Neural cell (in vitro differentiated cells): ENCODE measurements around the gene SOD3.

Source experiments
- EP300 ChIP-seq: fragments of 450-650 bp; conservative IDR thresholded peaks from 2 replicates; pipeline ENCODE4 v1.6.1; 2014; ENCODE audit warnings: antibody characterized with exemption, mild to moderate bottlenecking, moderate library complexity; ENCODE audit not compliant: poor library complexity, severe bottlenecking
- EZH2 ChIP-seq: fragments of 200-600, 300-800 bp; shearing (Covaris generic), sonication (generic); IDR thresholded peaks from 2 replicates; pipeline ENCODE4 v1.6.1; 2014; ENCODE audit warnings: antibody characterized with exemption, low read length, borderline replicate concordance, mild to moderate bottlenecking; ENCODE audit not compliant: insufficient read depth, poor library complexity, severe bottlenecking
- MXI1 ChIP-seq: fragments of 450-650 bp; conservative IDR thresholded peaks from 2 replicates; pipeline ENCODE4 v1.6.1; 2014; ENCODE audit warnings: antibody characterized with exemption, mild to moderate bottlenecking; ENCODE audit not compliant: poor library complexity, severe bottlenecking
- POLR2AphosphoS5 ChIP-seq: IDR thresholded peaks from 2 replicates; pipeline ENCODE4 v1.6.1; 2012
- RAD21 ChIP-seq: fragments of 450-650 bp; conservative IDR thresholded peaks from 2 replicates; pipeline ENCODE4 v1.6.1; 2014; ENCODE audit warnings: antibody characterized with exemption, mild to moderate bottlenecking, moderate library complexity
- SMC3 ChIP-seq: fragments of 450-650 bp; conservative IDR thresholded peaks from 2 replicates; pipeline ENCODE4 v1.6.1; 2014; ENCODE audit warnings: antibody characterized with exemption, mild to moderate bottlenecking, moderate library complexity; ENCODE audit not compliant: poor library complexity
- TAF1 ChIP-seq: IDR thresholded peaks from 2 replicates; pipeline ENCODE4 v1.6.1; 2012; ENCODE audit warnings: low read depth
- TF ChIP-seq, protein P1 (sequence below): fragments of 450-650 bp; IDR thresholded peaks from 2 replicates; pipeline ENCODE4 v1.5.1; 2014; ENCODE audit warnings: antibody characterized with exemption, mild to moderate bottlenecking, moderate library complexity; ENCODE audit not compliant: poor library complexity, severe bottlenecking
- TF ChIP-seq, protein P2 (sequence below): IDR thresholded peaks from 2 replicates; pipeline ENCODE4 v1.6.1; 2012; ENCODE audit warnings: borderline replicate concordance

DNA sequence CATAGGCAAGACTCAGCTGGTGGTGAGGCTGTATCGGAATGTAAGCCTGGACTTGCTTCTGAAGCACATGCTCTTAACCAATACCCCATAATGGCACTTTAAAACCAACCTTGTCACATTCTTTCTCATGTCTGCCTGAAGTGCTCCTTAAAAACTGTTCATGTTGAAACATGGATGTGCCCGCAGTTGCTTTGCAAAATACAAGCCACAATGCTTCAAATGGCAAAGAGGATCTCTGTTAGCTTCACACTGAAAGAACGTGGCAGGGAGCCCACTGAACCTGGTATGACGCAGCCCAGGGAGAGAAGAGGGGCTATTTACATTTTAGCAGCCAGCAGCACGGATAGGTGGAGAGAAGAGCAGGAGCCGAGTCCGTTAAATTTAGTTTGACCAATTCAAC, 29.3 kb downstream of the SOD3 start:
- TF ChIP-seq EZH2 = no peak
- TF ChIP-seq, protein P1, sequence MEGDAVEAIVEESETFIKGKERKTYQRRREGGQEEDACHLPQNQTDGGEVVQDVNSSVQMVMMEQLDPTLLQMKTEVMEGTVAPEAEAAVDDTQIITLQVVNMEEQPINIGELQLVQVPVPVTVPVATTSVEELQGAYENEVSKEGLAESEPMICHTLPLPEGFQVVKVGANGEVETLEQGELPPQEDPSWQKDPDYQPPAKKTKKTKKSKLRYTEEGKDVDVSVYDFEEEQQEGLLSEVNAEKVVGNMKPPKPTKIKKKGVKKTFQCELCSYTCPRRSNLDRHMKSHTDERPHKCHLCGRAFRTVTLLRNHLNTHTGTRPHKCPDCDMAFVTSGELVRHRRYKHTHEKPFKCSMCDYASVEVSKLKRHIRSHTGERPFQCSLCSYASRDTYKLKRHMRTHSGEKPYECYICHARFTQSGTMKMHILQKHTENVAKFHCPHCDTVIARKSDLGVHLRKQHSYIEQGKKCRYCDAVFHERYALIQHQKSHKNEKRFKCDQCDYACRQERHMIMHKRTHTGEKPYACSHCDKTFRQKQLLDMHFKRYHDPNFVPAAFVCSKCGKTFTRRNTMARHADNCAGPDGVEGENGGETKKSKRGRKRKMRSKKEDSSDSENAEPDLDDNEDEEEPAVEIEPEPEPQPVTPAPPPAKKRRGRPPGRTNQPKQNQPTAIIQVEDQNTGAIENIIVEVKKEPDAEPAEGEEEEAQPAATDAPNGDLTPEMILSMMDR = no peak
- TF ChIP-seq RAD21 = no peak
- no peak for TF ChIP-seq EP300
- TF ChIP-seq, protein P2, sequence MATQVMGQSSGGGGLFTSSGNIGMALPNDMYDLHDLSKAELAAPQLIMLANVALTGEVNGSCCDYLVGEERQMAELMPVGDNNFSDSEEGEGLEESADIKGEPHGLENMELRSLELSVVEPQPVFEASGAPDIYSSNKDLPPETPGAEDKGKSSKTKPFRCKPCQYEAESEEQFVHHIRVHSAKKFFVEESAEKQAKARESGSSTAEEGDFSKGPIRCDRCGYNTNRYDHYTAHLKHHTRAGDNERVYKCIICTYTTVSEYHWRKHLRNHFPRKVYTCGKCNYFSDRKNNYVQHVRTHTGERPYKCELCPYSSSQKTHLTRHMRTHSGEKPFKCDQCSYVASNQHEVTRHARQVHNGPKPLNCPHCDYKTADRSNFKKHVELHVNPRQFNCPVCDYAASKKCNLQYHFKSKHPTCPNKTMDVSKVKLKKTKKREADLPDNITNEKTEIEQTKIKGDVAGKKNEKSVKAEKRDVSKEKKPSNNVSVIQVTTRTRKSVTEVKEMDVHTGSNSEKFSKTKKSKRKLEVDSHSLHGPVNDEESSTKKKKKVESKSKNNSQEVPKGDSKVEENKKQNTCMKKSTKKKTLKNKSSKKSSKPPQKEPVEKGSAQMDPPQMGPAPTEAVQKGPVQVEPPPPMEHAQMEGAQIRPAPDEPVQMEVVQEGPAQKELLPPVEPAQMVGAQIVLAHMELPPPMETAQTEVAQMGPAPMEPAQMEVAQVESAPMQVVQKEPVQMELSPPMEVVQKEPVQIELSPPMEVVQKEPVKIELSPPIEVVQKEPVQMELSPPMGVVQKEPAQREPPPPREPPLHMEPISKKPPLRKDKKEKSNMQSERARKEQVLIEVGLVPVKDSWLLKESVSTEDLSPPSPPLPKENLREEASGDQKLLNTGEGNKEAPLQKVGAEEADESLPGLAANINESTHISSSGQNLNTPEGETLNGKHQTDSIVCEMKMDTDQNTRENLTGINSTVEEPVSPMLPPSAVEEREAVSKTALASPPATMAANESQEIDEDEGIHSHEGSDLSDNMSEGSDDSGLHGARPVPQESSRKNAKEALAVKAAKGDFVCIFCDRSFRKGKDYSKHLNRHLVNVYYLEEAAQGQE = no peak
- TF ChIP-seq SMC3 = no peak
- TF ChIP-seq POLR2AphosphoS5 = no peak
- no peak for TF ChIP-seq MXI1
- no peak for TF ChIP-seq TAF1
